DMS153 (cell line): ENCODE results near the gene EGR4.
A peak's percentile ranks its signal among the peaks of the same experiment; 100 is the strongest.

ENCODE experiments used
- DNase-seq: peaks from one replicate; lab custom pipeline; 2025; lab: John Stamatoyannopoulos, UW

EGR4 gene

DNA sequence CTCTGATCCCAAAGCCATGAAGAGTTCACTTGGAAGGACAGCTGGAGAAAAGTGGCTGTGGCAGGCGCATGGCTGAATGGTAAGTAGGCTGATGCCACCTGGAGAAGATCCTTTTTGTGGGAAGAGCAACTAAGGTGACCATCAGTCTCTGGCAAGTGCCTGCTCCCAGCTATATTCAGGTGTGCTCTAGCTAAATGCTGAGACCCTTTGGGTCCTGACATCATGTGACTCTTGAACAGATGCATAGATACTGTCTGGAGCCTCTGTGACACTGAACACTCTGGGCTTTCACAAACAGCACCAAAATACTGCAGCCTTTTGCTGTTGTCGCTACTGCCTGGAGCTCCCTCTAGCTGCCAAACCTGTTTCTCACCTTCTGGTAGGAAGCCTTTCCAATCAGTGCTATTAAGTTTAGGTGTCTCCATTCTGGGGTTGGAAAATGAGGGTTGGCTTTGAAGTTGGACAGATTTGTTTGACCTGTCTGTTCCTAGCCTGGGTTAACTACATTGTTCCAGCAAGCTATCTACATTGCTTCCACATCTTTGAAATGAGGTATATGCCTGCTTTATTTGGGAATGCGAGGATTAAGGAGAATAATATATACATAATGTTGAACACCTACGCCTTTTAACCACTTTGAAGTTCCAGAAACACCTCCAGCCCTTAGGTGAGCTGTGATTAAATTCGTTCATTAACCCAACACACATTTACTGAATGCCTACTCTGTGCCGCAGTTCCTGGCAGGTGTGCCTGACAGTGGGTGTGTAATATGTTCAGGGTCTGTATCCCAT is 3.1 kb downstream of the EGR4 start:
- peak; percentile 52 for DNase-seq

DNA sequence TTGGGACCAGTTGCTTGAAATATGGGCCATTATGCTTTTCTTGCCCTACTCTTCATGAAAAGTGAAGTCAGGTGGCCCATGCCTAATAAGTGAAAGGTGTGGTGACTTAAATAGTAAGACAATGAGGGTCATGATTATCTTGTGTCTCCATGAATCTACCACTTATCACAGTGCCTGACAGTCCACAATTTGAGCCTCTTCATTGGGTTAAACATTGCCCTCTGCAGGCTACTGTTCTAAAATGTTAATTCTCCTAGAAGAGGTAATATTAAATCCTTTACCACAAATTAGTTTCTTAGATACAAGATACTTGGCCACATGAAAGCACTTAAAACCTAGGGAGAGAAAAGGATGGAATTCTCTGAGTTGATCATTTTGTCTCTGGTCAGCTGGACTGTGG is 4.0 kb downstream of the EGR4 start:
- DNase-seq: no peak

- DNase-seq: no peak
Observed at GRCh38 chr2:73286134-73286655, 7.2 kb downstream of the EGR4 start.

DNA sequence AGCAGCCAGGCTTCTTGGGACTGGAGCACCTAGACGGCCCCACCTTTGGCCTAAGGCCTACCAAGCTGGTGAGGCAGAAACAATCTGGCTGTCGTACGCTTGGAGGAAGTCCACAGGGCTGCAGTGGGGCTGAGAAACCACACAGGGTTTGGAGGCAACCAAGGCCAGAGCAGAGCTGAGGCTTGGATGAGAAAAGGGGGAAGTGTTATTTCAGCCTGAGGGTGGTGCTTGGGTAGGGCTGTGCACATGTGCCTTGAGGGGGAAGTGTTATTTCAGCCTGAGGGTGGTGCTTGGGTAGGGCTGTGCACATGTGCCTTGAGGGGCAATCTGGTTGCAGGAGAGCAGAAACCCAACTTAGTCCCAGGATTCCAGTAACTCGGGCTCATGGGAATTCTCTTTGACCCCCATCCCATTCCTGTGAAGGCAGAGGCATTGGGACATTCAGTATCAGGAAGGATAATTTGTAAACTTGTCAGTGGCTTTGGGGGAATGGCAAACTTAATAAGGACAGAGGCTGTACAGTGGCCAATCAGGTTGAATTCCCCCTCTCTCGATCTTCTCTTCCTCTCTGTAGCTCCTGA is 8.1 kb downstream of the EGR4 start:
- DNase-seq: no peak

DNA sequence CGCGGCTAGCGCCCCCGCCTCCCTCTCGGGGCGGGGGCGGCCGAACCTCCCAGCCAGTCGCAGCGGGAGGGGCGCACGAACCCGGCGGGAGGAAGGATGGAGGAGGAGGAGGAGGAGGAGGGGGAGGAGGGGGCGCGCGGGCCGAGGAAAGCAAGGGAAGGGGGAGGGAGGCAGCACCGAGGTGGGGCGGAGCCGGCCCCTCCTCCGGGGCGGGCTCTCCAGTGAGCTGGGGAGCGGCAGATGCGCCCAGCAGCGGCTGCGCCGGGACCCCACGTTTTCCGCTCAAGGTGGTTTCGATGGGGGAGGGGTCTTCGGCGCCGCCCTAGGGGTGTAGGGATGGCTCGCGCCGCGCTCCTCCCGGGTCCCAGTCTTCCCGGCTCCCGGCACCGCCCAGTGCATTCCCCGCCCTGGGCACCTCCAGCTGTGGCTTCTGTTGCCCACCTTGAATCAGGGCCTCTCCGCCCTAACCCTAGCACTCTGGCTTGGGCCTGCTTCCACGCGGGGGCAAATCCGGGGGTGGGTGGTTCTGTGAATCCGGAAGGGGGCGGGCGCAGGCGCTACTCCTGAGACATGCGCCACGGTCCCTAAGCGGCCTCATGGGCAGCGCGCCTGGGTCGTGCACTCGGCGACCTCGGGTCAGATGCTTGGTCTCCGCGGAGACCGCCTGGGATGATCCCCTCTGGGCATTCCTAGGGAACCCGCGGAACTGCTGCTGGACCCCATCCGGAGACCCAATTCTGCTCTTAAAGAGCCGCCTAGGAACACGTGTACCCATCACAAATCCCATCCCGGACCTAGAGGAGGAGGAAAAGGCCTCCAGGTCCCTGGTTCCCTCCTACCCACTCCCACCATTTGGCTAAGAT is 8.8 kb downstream of the EGR4 start, which contains the start of gene FBXO41:
Gene FBXO41, minus strand, starts transcription at position 183 of the 863 bp plus-strand sequence. CDS start 14,848 bp downstream, outside the sequence.
- DNase-seq: no peak

GRCh38 chr2:73283545-73284295 is 9.6 kb downstream of the EGR4 start:
- no peak for DNase-seq

GRCh38 chr2:73282924-73283544 is 10.3 kb downstream of the EGR4 start:
- no peak for DNase-seq

DNA sequence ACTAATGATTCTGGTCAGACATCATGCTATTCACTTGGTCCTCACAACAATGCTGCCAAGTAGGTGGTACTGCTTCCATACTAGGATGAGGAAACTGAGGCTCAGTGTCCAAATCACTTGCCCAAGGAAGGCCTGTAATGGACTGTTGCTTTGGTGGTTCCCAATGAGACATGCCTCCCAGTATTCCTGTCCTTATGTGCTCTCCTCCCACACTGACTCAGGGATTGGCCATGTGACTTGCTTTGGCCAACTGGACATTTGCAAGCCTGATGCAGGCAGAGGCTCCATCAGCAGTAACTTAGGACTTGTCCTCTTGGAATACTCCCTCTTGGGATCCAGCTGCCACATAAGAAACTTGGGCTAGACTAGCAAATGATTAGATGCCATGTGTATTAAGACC is 12.1 kb downstream of the EGR4 start:
- DNase-seq: no peak

DNA sequence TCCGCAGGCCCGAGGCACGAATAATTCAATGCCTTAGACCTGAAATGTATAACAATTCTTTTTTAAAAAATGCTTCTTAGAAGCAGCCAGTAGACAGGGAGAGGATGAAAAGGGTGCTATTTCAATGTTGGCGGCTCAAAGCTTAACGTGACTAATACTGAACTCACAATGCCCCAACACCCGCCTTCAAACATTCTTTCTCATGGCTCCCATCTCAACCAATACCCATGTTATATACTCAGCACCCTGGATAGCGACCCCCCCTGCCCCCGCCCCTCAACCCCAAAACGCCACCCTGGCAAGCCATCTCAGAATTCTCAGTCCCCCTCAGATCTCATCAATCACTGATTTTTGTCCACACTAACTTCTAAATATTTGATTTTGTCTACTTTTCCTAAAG is 13.5 kb downstream of the EGR4 start:
- DNase-seq: no peak

DNA sequence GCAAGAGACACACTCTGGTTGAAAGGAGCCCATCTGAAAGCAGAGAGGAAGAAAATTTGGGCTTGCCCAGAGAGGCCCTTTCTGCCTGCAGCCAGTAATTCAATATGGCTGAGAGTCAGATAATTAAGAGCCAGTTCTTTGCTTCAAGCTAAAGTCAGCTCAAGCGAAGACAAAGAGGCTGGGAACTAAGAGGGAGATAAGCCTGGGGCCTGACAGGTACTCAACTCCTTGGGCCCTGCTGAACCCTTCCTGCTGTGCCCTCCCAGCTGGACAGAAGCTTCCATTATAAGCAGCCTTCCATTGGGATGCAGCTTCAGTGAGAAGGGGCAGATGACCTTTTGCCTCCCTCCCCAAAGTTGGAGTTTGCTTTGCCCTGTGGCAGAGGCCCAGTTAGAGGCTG is 21.1 kb downstream of the EGR4 start:
- DNase-seq: no peak

GRCh38 chr2:73269686-73270465 is 23.5 kb downstream of the EGR4 start:
- no peak for DNase-seq

GRCh38 chr2:73268830-73269685 is 24.3 kb downstream of the EGR4 start:
- DNase-seq: peak; percentile 76

- DNase-seq: no peak
Observed at GRCh38 chr2:73268366-73268829, 24.9 kb downstream of the EGR4 start.

- DNase-seq: no peak
Observed at GRCh38 chr2:73267008-73267407, 26.3 kb downstream of the EGR4 start.

GRCh38 chr2:73266061-73266901 is 27.1 kb downstream of the EGR4 start:
- DNase-seq: no peak

DNA sequence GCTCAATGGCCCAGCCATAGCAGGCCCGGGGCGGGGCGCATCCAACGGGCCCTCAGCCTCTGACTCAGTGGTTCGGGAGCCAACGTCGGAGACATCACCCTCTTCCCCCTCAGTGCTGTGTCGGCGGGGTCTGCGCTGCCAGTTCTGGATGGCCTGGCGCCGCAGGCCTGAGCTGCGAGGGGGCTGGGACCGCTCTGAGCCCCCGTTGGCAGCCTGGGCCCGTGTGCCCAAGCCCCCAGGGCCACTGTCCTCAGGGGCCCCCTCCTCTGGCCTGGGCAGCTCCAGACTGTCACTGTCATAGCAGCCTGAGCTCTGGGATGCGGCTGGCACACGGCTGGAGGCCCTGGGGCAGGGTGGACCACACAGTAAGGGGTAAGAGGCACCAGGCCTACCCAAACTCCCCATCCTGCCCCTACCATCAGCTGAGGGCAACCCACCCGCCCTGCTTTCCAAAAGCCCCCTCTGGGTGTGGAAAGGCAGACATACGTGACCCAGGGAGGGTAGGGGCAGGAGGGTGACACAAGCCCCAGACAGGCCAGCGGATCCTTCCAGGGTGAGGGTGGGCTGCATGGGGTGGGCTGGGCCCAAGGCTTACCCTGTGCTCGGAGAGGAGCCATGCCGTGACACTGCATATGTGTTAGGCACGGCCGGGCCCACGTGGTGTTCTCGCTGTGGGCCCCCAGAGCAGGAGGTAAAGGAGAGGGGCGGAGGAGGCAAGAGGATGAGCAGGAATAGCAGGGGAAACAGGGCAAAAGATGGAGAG is 27.9 kb downstream of the EGR4 start:
- DNase-seq: no peak

DNA sequence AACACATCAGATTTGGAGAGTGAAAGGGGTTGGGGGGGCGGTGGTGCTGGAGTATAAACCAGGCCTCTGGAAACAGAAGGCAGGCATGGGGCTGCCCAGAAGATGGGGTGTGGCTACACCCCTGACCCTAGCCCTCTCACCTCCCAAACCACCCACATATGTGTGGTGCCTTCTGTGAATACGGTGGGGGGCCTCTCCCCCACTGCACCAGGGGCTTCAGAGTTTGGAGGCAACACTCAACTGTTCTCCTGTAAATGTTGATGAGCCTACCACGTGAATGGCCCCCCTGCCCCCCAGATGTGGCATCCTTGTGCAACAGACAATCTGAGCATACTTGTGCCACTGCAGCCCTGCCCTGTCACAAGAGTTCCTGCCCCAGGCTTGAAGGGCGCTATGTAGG is 28.6 kb downstream of the EGR4 start:
- no peak for DNase-seq

DNA sequence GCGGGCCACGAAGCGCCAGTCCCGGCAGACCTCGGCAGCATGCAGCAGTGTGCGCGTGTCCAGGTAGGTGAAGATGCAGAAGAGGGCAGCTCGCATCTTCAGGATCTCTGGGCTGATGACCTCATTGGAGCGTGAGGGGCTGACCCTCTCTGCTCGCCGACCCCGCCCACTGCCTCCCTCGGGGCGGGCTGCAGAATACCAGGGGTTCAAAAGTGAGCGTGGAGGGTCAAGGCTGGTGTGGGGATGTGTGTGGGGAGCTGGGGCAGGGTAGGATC is 29.1 kb downstream of the EGR4 start:
- no peak for DNase-seq
